Activated CD4-positive, alpha-beta memory T cell treated with anti-CD3 and anti-CD28 coated beads for 36 hours (primary cell): ENCODE results near the gene AOAH. TPM values are rescaled to one million over a fixed set of nuclear protein-coding genes. Genes with fewer than 3 reads are reported as not detected.

Source experiments
- CTCF ChIA-PET: fragments of 350-600 bp; sonication (Branson Sonifier 250); formaldehyde crosslinking; loops from one replicate; lab custom pipeline; 2021; ENCODE audit warnings: antibody characterized with exemption, inconsistent platforms; lab: Charles Lee
- POLR2A ChIA-PET: fragments of 350-600 bp; sonication (Branson Sonifier 250); formaldehyde crosslinking; loops from one replicate; lab custom pipeline; 2021; ENCODE audit warnings: antibody characterized with exemption; lab: Charles Lee
- DNase-seq: peaks from one replicate; pipeline ENCODE4 v3.0.0-alpha.2; 2020
- H3K27ac Mint-ChIP-seq: one replicate; pipeline ENCODE4 v1.8.0; 2021; ENCODE audit warnings: mixed read lengths
- H3K27me3 Mint-ChIP-seq: one replicate; pipeline ENCODE4 v1.8.0; 2021; ENCODE audit warnings: mixed read lengths
- H3K36me3 Mint-ChIP-seq: one replicate; pipeline ENCODE4 v1.8.0; 2021; ENCODE audit warnings: mixed read lengths
- H3K4me1 Mint-ChIP-seq: one replicate; pipeline ENCODE4 v1.8.0; 2021; ENCODE audit warnings: low read depth, mixed read lengths
- H3K4me3 Mint-ChIP-seq: one replicate; pipeline ENCODE4 v1.8.0; 2021; ENCODE audit warnings: mild to moderate bottlenecking, mixed read lengths
- H3K9me3 Mint-ChIP-seq: one replicate; pipeline ENCODE4 v1.8.0; 2021; ENCODE audit warnings: mixed read lengths
- intact Hi-C: fragments of 100-400 bp; cut with micrococcal nuclease; formaldehyde crosslinking; loops from one replicate; pipeline ENCODE4 v1.15.1; 2023
- total RNA-seq, 2 experiments: library from RNA; stranded (reverse); gene quantifications; one replicate each; pipeline ENCODE4 v1.2.3, GENCODE V29; 2021

AOAH gene
- total RNA-seq, 2 experiments from 2014 or later, result 2.4 to 2.6 TPM

- H3K9me3 Mint-ChIP-seq, result no peaks in the 10 kb centered on the region
- no peaks in the 10 kb centered on the region for H3K27me3 Mint-ChIP-seq
- no peaks in the 10 kb centered on the region for H3K36me3 Mint-ChIP-seq
- intact Hi-C loops, result no loop called here
- no peak overlapping the region for H3K4me3 Mint-ChIP-seq
- no peak overlapping the region for H3K27ac Mint-ChIP-seq
- no peak for DNase-seq
- CTCF ChIA-PET, result no interaction called here
- POLR2A ChIA-PET, result no interaction called here
- H3K4me1 Mint-ChIP-seq, result peaks cover 12% of the 10 kb centered on the region
Observed at GRCh38 chr7:36522453-36523007, 201.8 kb downstream of the AOAH start.

DNA sequence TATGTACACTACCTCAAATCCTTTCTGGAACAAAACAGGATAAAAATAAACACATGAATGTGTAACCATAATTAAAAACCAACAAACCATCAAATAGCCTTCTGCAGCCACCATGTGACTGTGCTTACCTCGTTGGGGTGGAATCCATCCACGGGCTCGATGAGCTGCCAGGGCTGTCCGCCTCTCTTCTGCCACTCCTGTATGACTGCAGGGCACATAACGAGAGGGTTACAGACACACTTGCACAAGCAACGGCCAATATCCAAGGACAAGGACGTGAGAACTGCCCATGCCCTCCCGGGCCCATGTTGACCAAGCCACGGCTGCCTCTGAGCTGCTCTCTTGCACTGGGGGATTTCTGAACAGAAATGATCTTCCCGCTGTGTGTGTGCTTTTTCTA is 202.4 kb downstream of the AOAH start:
- Mint-ChIP-seq H3K36me3 (no peaks in the 10 kb centered on the region), H3K27ac (no peak overlapping the region), H3K27me3 (no peaks in the 10 kb centered on the region), H3K4me1 (peaks cover 9% of the 10 kb centered on the region), H3K4me3 (no peak overlapping the region), H3K9me3 (no peaks in the 10 kb centered on the region)
- POLR2A ChIA-PET, result no interaction called here
- CTCF ChIA-PET, result no interaction called here
- intact Hi-C loops, result no loop called here
- DNase-seq, result no peak

GRCh38 chr7:36521133-36521532 is 203.2 kb downstream of the AOAH start:
- no peak overlapping the region for H3K27ac Mint-ChIP-seq
- H3K36me3 Mint-ChIP-seq, result no peaks in the 10 kb centered on the region
- intact Hi-C loops, result no loop called here
- H3K4me3 Mint-ChIP-seq, result no peak overlapping the region
- no peaks in the 10 kb centered on the region for H3K9me3 Mint-ChIP-seq
- no peaks in the 10 kb centered on the region for H3K27me3 Mint-ChIP-seq
- no peak for DNase-seq
- ChIA-PET CTCF (no interaction called here), POLR2A (no interaction called here)
- peaks cover 8% of the 10 kb centered on the region for H3K4me1 Mint-ChIP-seq

- Mint-ChIP-seq H3K36me3 (no peaks in the 10 kb centered on the region), H3K4me1 (peaks cover 8% of the 10 kb centered on the region), H3K27me3 (no peaks in the 10 kb centered on the region), H3K27ac (no peak overlapping the region), H3K9me3 (no peaks in the 10 kb centered on the region), H3K4me3 (no peak overlapping the region)
- ChIA-PET CTCF (no interaction called here), POLR2A (no interaction called here)
- no peak for DNase-seq
- intact Hi-C loops, result no loop called here
Observed at GRCh38 chr7:36515847-36516246, 208.4 kb downstream of the AOAH start.

- H3K27ac Mint-ChIP-seq, result no peak overlapping the region
- DNase-seq, result no peak
- H3K27me3 Mint-ChIP-seq, result no peaks in the 10 kb centered on the region
- no peaks in the 10 kb centered on the region for H3K36me3 Mint-ChIP-seq
- intact Hi-C loops, result no loop called here
- CTCF ChIA-PET, result no interaction called here
- H3K4me3 Mint-ChIP-seq, result no peak overlapping the region
- H3K4me1 Mint-ChIP-seq, result peaks cover 8% of the 10 kb centered on the region
- POLR2A ChIA-PET, result no interaction called here
- no peaks in the 10 kb centered on the region for H3K9me3 Mint-ChIP-seq
Observed at GRCh38 chr7:36514289-36515243, 209.7 kb downstream of the AOAH start.

GRCh38 chr7:36513393-36513792 is 210.9 kb downstream of the AOAH start:
- no peaks in the 10 kb centered on the region for H3K36me3 Mint-ChIP-seq
- no peak for DNase-seq
- no peak overlapping the region for H3K4me3 Mint-ChIP-seq
- intact Hi-C loops, result no loop called here
- H3K9me3 Mint-ChIP-seq, result no peaks in the 10 kb centered on the region
- ChIA-PET CTCF (no interaction called here), POLR2A (no interaction called here)
- peaks cover 8% of the 10 kb centered on the region for H3K4me1 Mint-ChIP-seq
- no peak overlapping the region for H3K27ac Mint-ChIP-seq
- no peaks in the 10 kb centered on the region for H3K27me3 Mint-ChIP-seq

- POLR2A ChIA-PET, result no interaction called here
- Mint-ChIP-seq H3K4me1 (peaks cover 8% of the 10 kb centered on the region), H3K9me3 (no peaks in the 10 kb centered on the region), H3K27me3 (no peaks in the 10 kb centered on the region), H3K27ac (no peak overlapping the region), H3K36me3 (no peaks in the 10 kb centered on the region), H3K4me3 (no peak overlapping the region)
- DNase-seq, result no peak
- CTCF ChIA-PET, result no interaction called here
- intact Hi-C loops, result no loop called here
Observed at GRCh38 chr7:36512616-36513015, 211.7 kb downstream of the AOAH start.

GRCh38 chr7:36509962-36510361 is 214.3 kb downstream of the AOAH start:
- ChIA-PET POLR2A (no interaction called here), CTCF (no interaction called here)
- H3K4me3 Mint-ChIP-seq, result no peak overlapping the region
- H3K36me3 Mint-ChIP-seq, result no peaks in the 10 kb centered on the region
- DNase-seq, result no peak
- H3K27ac Mint-ChIP-seq, result no peak overlapping the region
- H3K9me3 Mint-ChIP-seq, result no peaks in the 10 kb centered on the region
- intact Hi-C loops, result no loop called here
- no peaks in the 10 kb centered on the region for H3K4me1 Mint-ChIP-seq
- H3K27me3 Mint-ChIP-seq, result no peaks in the 10 kb centered on the region

- Mint-ChIP-seq H3K36me3 (no peaks in the 10 kb centered on the region), H3K4me3 (no peak overlapping the region), H3K4me1 (no peaks in the 10 kb centered on the region), H3K27me3 (no peaks in the 10 kb centered on the region), H3K27ac (no peak overlapping the region), H3K9me3 (no peaks in the 10 kb centered on the region)
- intact Hi-C loops, result no loop called here
- ChIA-PET CTCF (interaction anchor here (1.0 to 1.5 kb wide), 3 partner anchors 20 to 164 kb away, joined by 4 to 5 read pairs (median 4); no protein-coding TSS in a partner anchor), POLR2A (no interaction called here)
- DNase-seq, result no peak
Observed at GRCh38 chr7:36507475-36508440, 216.5 kb downstream of the AOAH start.

GRCh38 chr7:36506820-36507219 is 217.5 kb downstream of the AOAH start:
- Mint-ChIP-seq H3K4me3 (no peak overlapping the region), H3K27ac (no peak overlapping the region), H3K27me3 (no peaks in the 10 kb centered on the region), H3K4me1 (no peaks in the 10 kb centered on the region), H3K9me3 (no peaks in the 10 kb centered on the region), H3K36me3 (no peaks in the 10 kb centered on the region)
- intact Hi-C loops, result no loop called here
- ChIA-PET CTCF (interaction anchor here (1.3 kb wide), 1 partner anchor 19 kb away, joined by 5 read pairs; no protein-coding TSS in a partner anchor), POLR2A (no interaction called here)
- no peak for DNase-seq

- H3K4me1 Mint-ChIP-seq, result no peaks in the 10 kb centered on the region
- CTCF ChIA-PET, result interaction anchor here (0.7 to 1.3 kb wide), 2 partner anchors 18 to 165 kb away, joined by 3 to 5 read pairs; no protein-coding TSS in a partner anchor
- no peak overlapping the region for H3K27ac Mint-ChIP-seq
- no peaks in the 10 kb centered on the region for H3K27me3 Mint-ChIP-seq
- DNase-seq, result no peak
- no peaks in the 10 kb centered on the region for H3K36me3 Mint-ChIP-seq
- no peak overlapping the region for H3K4me3 Mint-ChIP-seq
- intact Hi-C loops, result no loop called here
- H3K9me3 Mint-ChIP-seq, result no peaks in the 10 kb centered on the region
- POLR2A ChIA-PET, result no interaction called here
Observed at GRCh38 chr7:36506130-36506798, 218.0 kb downstream of the AOAH start.
